Nephron (organoid): ENCODE measurements around the gene RAB35.

ENCODE experiments used
- H3K27ac Mint-ChIP-seq, 3 experiments: 2 replicates each; pipeline ENCODE4 v1.8.0; 2020; ENCODE audit warnings: mixed read lengths in 3 of 3, mild to moderate bottlenecking in 2 of 3, moderate library complexity in 1 of 3
- H3K27me3 Mint-ChIP-seq: 2 replicates; pipeline ENCODE4 v1.8.0; 2021; ENCODE audit warnings: low read depth, mild to moderate bottlenecking, moderate library complexity, mixed read lengths
- H3K36me3 Mint-ChIP-seq: 2 replicates; pipeline ENCODE4 v1.8.0; 2020; ENCODE audit warnings: low read depth, mixed read lengths
- H3K4me1 Mint-ChIP-seq: 2 replicates; pipeline ENCODE4 v1.8.0; 2020; ENCODE audit warnings: mixed read lengths
- H3K4me3 Mint-ChIP-seq, 3 experiments: 2 replicates each; pipeline ENCODE4 v1.8.0; 2020; ENCODE audit warnings: mild to moderate bottlenecking in 3 of 3, mixed read lengths in 3 of 3, moderate library complexity in 2 of 3
- H3K9me3 Mint-ChIP-seq: 2 replicates; pipeline ENCODE4 v1.8.0; 2020; ENCODE audit warnings: mixed read lengths
- CTCF ChIP-seq, 3 experiments: fragments of 200-600 bp; sonication (generic); IDR thresholded peaks; one replicate each; pipeline ENCODE4 v1.5.0; 2021; ENCODE audit warnings: antibody characterized with exemption in 3 of 3; ENCODE audit not compliant: unreplicated experiment in 3 of 3

The RAB35 gene

GRCh38 chr12:120157678-120158077 lies 41.1 kb upstream of the RAB35 start:
- Mint-ChIP-seq H3K4me3 (no peak overlapping the region), H3K27ac (no peak overlapping the region), H3K4me1 (no peaks in the 10 kb centered on the region)

GRCh38 chr12:120156315-120157259 lies 40.0 kb upstream of the RAB35 start:
- Mint-ChIP-seq H3K4me3 (no peak overlapping the region), H3K36me3 (peaks cover 74% of the 10 kb centered on the region), H3K9me3 (no peaks in the 10 kb centered on the region), H3K4me1 (no peaks in the 10 kb centered on the region), H3K27ac (no peak overlapping the region), H3K27me3 (no peaks in the 10 kb centered on the region)
- TF ChIP-seq CTCF (IDR thresholded peaks at IDR 0.05; ENCODE audit: unreplicated experiment in 3 of 3), result no peak

More at GRCh38 chr12:120157678-120158077, 41.1 kb upstream of the RAB35 start:
- no peaks in the 10 kb centered on the region for H3K9me3 Mint-ChIP-seq
- peaks cover 81% of the 10 kb centered on the region for H3K36me3 Mint-ChIP-seq
- no peak for TF ChIP-seq CTCF (IDR thresholded peaks at IDR 0.05; ENCODE audit: unreplicated experiment in 3 of 3)
- H3K27me3 Mint-ChIP-seq, result no peaks in the 10 kb centered on the region

DNA sequence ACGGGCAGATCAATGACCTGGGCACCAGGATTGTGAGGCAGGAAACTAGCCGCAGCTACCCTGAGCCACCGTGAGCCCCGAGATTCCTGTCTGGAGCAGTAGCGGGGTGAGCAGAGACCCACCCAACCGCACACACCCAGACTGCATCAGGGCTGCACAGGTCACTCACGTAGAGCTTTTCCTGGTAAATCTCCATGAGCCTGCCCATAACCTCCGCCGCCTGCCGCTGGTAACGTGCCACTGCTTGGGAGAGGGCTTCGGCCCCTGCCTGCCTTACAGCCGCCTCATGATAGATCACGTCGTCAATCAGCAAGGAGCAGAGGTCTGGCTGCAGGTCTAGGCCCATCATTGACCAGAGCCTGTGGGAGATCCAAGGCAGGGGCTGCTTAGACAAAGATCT lies 38.5 kb upstream of the RAB35 start:
- Mint-ChIP-seq H3K36me3 (peaks cover 62% of the 10 kb centered on the region), H3K4me3 (no peak overlapping the region), H3K27ac (no peak overlapping the region), H3K27me3 (no peaks in the 10 kb centered on the region), H3K4me1 (no peaks in the 10 kb centered on the region), H3K9me3 (no peaks in the 10 kb centered on the region)
- no peak for TF ChIP-seq CTCF (IDR thresholded peaks at IDR 0.05; ENCODE audit: unreplicated experiment in 3 of 3)

DNA sequence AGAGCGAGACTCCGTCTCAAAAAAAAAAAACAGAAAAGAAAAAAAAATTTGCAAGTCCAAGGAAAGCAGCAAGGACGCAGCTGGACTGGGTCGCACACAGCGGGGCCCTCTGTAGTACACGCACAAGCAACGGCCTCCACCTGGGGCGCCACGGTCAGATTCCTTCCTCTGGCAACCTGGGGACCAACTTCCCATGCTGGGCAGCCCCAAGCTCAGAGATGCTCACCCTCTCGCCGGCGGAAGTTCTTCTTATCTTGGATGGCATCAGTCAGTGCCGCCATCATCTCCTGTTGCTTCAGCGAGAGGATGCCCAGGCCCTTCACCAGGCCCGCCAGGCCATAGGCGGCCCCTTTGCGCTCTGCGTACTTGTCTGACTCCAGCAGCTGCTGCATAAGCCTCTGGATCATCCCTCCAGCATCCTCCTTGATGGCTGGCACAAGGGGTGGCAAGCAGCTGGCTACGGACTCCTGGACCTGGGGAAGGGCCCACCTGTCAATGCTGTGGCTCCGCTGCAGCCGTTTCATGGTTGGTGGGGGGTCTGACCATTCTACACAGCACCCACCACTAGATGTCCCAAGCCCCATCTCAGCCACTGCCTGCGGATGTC lies 34.5 kb upstream of the RAB35 start:
- H3K27ac Mint-ChIP-seq, result no peak overlapping the region
- H3K4me3 Mint-ChIP-seq, result no peak overlapping the region
- H3K9me3 Mint-ChIP-seq, result no peaks in the 10 kb centered on the region
- TF ChIP-seq CTCF (IDR thresholded peaks at IDR 0.05; ENCODE audit: unreplicated experiment in 3 of 3), result no peak
- H3K4me1 Mint-ChIP-seq, result no peaks in the 10 kb centered on the region
- peaks cover 58% of the 10 kb centered on the region for H3K36me3 Mint-ChIP-seq
- H3K27me3 Mint-ChIP-seq, result no peaks in the 10 kb centered on the region

DNA sequence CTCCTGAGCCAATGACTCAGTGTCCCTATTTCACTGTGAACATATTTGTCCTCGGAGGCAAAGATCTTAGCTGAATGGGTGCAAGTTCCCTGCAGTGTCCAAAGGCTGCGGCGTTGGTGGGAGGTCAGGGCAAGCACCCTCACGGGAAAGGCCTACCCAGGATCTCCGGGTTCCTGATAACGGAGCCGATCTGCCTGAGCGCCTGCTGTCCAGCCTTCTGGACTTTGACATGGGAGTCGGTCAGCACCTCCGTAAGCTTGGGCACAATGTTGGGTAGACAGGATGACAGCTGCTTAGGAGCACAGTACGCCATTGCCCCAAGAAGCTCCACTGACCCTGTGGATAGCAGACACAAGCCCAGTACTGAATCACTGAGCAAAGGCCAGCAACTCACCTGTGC lies 31.5 kb upstream of the RAB35 start:
- Mint-ChIP-seq H3K4me1 (no peaks in the 10 kb centered on the region), H3K9me3 (no peaks in the 10 kb centered on the region), H3K36me3 (peaks cover 50% of the 10 kb centered on the region), H3K27me3 (no peaks in the 10 kb centered on the region), H3K27ac (no peak overlapping the region), H3K4me3 (no peak overlapping the region)
- no peak for TF ChIP-seq CTCF (IDR thresholded peaks at IDR 0.05; ENCODE audit: unreplicated experiment in 3 of 3)
